Activated T-cell treated with anti-CD3 and anti-CD28 coated beads, Interleukin-2, amount 50 U/mL, for 1 hour (primary cell): Measurements from ENCODE around the gene PI16.
"Not testable (repeated sequence)": the region's sequence is repeated elsewhere in the genome, so short reads cannot be mapped to it uniquely, and the experiment has no call there.

Experiments used
- DNase-seq: peaks from one replicate; pipeline ENCODE4 v3.0.0-alpha.2; 2020

Gene PI16

DNA sequence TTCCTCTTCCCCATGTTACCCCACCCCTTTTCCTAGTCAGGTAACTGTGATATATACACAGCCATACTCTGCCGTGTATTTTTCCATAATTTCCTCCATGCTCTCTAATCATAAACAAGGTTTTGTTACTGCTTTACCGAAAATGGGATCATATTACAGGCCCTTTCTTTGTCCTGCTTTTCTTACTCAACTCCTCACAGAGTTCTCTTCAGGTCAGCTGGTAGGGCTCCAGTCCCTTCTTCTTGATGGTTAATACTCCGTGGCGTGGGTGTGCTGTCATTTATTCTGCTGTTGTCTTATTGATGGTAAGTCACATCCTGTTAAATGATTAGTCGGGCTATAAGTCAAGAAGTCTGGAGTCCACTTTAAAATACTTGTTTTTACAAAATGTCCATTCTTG, 24.9 kb upstream of the PI16 start:
- no peak for DNase-seq

DNA sequence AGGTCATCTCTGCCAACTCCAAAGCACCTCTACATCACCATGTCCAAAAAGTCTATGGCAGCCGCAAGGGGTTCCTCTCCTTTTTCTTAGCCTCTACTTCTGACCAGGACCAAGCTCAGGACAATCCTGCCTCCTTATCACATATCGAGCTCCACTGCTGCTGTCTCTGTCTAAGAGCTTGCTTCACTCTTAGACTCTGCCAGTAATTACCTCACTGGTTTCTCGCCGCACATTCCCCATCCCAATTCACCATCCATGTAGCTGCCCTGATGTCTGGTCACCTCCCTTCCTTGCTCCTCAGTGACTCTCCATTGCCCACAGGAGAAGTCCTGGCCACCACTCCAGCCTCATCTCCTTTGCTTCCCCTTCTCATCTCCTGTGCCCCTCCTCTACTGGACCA, 24.1 kb upstream of the PI16 start:
- DNase-seq, result no peak

DNA sequence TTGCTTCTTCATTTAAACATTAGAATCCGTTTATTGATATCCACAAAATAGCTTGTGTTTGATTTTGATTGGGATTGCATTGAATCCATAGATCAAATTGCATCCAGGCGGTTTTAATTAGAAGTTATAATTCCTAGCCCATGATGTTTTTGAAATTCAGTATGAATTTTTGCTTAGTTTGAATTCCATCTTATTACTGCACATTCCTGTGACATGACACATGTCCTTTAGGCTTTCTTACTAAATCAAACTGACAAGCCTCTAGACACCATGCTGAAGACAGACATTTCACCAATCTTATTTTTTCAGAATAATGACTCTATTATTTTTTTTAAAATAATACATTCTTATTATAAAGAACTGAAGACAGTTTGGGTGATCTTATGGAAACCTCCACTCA, 21.4 kb upstream of the PI16 start:
- DNase-seq, result no peak

DNA sequence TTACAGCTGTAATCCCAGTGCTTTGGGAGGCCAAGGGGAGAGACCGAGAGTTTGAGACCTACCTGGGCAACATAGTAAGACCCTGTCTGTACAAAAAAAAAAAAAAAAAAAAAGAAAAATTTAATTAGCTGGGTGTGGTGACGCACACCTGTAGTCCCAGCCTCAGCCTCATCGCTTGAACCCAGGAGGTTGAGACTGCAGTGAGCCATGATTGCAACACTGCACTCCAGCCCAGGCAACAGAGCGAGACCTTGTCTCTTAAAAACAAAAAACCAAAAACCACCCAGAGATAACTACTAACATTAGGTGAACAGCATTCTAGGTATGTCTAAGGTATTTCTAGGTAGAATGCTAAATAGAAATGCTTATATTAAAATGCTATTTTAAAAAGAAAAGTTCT, 21.0 kb upstream of the PI16 start:
- no peak for DNase-seq

DNA sequence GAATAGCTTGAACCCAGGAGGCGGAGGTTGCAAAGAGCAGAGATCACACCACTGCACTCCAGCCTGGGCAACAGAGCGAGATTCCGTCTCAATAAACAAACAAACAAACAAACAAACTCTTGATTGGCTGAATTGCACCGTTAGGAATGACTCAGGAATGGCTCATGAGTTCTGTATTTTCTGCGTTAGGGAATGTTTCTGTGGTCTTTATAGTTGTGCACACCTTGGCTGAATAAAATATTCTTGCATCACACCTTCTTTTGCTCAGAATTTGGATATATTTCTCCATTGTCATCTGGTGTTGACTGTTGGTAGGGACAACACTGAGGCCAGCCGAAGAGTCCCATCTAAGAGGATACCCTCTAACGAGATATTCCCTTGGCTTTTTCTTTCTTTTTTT, 19.6 kb upstream of the PI16 start:
- DNase-seq, result no peak

DNA sequence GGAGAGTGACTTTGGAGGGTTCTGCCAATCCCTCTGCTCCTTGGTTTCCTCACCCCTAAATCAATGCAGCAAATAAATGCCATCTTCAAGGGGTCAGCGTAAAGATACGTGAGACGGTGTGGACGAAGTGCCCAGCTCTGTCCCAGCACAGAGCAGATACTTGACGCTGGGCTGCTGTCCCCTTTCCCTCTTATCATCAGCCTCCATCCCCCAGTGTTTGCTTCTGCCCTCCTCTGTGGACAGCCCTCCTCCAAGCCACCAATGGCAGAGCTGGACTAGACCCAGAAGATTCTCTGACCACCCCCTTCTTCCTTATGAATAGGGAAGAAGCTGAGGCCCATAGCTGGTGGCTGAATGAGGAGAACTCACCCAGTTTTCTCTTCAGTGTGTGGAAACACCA, 17.7 kb upstream of the PI16 start:
- no peak for DNase-seq

DNA sequence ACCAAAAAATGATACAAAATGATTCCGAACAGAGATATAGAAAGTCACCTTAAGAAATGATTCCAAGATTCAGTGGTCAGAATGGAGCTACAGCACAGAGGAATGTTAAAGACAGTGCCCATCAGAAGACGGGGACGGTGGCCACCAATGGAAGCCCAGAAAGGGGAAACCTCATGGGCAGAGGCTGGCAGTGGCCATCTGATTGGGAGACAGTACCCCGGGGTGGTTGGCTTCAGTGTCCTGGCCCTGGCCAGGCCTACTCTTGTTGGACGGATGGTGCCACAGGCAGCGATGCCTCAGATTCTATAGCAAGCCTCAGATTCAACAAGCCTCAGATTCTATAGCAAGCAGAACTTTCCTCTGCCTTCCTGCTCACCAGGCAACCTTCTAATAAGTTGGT, 16.6 kb upstream of the PI16 start:
- no peak for DNase-seq

DNA sequence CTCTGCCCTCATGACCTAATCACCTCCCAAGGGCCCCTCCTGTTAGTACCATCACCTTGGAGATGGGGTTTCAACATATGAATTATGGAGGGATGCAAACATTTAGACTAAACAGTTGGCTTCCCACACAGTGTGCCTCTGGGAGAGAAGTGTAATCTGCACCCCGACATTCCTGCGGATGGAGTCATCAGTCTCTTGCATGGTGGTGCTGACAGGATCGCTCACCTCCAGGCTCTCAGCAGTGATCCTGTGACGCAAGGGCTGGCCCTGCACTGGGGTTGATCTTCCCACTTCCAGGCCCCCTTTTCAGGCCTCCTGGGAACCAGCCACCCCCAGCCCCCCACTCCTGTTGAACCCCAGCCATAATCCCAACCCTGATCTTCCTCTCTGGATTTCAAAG, 16.0 kb upstream of the PI16 start:
- DNase-seq, result no peak

DNA sequence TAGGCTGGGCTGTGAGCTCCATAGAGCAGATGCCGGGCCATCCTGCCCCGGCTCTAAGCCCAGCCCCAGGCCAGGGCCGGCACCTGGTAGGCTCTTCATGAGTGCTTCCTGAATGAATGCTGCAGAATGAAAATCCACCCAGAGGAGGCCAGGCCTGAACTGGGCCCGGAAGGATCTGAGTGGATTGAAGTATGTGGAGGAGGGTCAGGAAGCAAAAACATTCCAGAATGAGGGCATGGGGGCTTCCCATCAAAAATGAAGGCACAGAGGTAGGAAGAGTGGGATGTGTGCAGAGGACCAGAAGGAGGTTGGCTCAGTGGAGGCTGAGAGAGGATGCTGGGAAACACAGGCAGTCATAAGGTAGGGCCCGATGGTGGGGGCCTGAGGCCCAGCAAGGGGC, 15.5 kb upstream of the PI16 start:
- DNase-seq, result not testable (repeated sequence)

DNA sequence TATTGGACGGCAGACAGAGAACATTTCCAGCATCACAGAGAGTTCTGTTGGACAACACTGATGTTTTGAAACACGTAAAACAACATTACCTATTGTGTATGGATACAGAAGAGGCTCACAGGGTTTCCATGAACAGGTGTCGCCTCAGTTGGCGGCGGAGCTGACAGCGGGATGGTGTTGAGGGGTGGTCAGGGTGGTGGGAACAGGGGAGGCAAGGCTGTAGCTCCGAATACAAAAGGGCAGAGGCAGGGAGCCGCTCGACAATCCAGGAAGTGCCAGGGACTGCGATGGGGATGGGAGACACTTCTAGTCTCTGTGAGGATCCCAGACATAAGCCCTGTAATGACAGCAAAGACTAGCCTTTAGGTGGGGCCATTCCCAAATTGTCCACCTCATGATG, 14.5 kb upstream of the PI16 start:
- no peak for DNase-seq

DNA sequence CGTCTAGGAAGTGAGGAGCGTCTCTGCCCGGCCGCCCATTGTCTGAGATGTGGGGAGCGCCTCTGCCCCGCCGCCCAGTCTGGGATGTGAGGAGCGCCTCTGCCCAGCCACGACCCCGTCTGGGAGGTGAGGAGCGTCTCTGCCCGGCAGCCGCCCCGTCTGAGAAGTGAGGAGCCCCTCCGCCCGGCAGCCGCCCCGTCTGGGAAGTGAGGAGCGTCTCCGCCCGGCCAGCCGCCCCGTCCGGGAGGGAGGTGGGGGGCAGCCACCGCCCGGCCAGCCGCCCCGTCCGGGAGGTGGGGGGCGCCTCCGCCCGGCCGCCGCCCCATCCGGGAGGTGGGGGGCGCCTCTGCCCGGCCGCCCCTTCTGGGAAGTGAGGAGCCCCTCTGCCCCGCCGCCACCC, 13.0 kb upstream of the PI16 start:
- not testable (repeated sequence) for DNase-seq

DNA sequence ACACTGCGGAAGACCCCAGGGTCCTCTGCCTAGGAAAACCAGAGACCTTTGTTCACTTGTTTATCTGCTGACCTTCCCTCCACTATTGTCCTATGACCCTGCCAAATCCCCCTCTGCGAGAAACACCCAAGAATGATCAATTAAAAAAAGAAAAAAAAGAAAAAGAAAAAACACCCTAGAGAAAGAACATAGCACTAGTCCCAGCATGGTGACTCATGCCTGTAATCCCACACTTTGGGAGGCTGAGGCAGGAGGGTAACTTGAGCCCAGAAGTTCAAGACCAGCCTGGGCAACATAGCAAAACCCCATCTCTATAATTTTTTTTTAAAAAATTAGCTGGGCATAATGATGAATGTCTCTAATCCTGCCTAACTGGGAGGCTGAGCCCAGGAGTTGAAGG, 12.2 kb upstream of the PI16 start:
- not testable (repeated sequence) for DNase-seq

DNA sequence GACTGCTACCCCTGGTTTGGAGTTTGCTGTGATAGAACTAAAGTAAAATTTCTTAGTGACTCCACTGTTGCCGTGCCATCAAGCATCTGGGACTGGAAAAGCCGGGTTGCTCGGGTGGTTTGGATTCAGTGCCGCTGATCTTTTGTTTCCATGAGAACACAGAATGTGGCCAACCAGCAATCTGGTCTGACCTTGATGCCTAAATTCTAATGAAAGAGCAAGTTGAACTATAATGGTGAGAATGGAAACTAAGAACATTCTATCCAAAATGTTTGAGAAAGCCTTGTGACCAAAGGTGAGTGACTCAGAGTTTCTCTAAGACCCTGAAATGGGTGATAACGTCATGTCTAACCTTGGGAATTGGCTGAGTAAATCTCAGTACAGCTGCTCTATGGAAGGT, 9.9 kb upstream of the PI16 start:
- no peak for DNase-seq

DNA sequence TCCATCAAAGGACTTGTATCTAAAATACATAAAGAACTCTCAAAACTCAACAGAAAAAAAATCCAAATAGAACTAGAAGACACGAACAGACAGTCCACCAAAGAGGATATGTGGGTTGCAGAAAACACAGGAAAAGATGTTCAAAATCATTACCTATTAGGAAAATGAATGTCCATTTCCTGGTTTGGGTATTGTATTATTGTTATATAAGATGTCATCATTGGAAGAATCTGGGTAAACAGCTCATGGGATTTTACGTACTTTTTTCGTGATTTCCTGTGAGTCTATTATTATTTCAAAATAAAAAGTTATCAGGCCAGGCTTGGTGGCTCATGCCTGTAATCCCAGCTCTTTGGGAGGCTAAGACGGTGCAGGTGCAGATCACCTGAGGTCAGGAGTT, 9.2 kb upstream of the PI16 start:
- DNase-seq, result no peak

DNA sequence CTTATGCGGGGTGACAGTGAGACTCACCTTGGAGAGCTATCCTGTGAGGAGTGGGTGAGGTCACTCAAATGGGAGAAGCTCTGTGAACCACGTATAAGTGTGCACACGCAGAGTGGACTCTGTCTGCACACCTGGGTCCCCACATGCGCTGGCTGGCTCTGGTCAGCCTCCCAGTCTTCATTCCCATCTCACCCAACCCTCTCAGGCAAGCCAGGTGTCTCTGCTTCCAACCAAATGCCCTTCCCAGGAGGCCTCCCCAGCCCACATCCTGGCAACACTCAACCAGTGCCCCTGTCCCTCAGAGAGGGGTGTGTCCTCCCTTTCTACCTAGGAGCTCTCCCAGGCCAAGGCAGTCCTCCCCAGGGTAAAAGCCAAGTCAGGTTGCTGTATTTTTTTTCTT, 8.0 kb upstream of the PI16 start:
- DNase-seq, result no peak

DNA sequence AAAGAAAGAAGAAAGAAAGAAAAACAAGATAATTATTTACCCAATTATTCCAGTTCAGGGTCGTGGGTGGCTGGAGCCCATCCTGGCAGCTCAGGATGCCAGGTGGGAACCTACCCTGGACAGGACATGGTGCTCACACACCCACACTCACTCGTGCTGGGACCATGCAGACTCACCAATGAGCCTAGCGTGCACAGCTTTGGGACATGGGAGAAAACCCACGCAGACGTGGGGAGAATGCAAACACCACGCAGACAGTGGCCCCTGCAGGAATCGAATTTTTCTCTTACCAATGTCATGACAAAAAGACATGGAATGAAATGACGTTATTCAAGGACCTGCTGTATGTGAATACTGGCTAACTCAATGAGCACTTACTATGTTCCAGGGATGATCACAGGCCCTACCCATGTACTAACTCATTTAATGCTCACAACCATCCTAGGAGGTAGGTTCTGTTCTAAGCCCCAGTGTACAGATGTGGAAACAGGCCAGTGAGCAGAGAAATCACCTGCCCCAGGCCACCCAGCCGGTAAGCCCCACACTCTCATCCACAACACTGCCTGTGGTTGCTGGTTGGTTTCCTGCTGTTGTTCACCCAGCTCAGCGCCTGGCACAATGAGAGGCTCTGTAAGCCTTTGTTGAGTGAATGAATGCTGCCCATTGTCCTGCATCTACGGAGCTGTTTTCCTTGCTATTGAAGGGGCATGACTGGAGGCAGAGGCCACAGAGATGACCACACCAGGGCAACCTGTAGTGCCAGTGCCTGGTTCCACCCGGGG, 6.8 kb upstream of the PI16 start:
- DNase-seq, result peak; percentile 38

DNA sequence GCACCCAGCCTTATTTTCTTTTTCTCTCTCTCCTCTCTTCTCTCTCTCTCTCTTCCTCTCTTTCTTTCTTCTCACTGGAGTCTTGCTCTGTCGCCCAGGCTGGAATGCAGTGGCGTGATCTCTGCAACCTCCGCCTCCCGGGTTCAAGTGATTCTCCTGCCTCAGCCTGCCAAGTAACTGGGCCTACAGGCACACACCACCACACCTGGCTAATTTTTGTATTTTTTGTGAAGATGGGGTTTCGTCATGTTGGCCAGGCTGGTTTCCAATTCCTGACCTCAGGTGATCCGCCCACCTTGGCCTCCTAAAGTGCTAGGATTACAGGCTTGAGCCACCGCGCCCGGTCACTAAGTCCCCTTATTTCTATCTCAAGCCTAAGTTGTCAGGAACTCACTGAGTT, 5.5 kb upstream of the PI16 start:
- not testable (repeated sequence) for DNase-seq

DNA sequence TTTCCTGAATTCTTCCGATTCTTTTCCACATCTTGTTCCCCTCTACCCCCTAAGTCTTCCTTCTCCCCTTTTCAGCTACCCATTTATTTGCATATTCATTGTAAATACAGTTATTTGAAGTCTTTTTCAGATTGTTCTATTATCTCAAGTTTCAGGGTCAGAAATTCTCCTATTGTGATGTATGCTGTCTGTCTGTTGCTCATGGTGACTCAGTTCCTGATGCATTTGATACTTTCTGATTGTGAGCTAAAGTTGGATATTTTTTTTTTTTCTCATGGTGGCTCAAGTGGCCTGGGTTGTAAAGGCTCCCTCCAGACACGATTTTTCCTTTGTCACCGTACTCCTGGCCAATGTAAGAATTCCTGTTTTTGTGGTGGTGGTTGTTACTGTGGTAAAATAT, 4.9 kb upstream of the PI16 start:
- DNase-seq, result no peak

DNA sequence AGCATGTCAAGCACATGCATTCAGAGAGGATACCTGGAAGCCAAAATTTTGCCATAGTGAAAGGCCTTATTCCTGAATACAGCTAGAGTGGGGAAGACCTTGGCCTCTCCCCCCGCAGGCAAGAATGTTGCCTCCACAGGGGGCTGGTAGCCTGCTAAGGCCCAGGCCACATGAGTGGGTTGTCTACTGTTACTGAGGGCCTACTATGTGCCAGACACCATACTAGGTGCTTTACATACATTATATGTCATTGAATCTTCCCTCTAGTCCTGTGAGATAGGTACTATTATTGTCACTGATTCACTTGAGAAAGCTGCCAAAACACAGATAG, 642 bp upstream of the PI16 start:
- DNase-seq, result no peak

DNA sequence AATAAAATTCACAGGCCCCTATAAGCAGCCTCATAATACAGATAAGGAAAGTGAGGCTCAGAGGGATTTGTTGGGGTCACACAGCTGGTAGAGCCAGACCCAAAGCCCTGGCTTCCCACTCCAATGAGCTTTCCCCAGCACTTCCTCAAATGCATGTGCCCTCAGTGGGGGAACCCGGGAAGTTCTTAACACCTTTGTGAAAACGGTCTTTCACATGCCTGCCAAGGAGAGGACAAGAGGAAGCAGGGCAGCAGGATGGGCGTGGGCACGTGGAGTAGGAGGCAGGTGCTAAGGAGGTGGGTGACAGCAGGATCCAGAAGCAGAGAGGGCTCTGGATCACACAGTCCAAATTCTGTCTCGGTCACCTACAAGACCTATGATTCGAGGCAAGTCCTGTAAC, 598 bp downstream of the PI16 start:
- DNase-seq, result no peak

DNA sequence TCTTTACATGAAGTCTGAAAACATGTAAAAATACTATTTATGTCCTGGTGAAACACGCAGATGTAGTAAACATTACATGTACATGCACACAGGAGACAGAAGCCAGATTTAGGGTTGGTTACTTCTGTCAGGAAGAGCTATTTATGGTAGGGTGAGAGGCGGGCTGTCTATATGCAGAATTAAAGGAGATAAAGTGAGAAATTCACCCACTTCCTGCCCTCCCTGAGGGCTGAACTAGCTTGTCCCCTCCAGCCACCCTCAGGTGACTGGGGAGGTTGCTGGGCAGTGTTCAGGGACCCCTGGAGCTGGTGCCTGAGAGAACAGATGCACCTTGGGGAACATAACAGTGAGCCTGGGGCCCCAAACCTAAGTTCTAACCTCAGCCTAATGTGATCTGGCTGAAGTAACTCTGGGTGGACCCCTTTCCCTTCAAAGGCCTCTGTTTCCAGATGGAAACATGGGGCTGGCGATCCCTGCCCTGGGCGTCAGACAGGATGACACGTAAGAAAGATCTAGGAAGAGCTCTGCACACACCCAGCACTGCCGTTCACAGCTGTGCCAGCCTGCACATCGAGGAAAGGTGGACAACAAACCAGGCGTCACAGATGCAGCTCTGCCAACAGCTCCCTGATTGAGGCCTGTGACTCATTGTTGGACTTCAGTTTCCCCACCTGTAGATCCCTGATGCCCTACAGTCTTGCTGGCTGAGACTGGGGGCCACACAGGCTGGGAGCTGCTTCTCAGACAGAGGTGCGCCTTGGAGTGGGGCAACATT, 1.3 kb downstream of the PI16 start:
- no peak for DNase-seq

DNA sequence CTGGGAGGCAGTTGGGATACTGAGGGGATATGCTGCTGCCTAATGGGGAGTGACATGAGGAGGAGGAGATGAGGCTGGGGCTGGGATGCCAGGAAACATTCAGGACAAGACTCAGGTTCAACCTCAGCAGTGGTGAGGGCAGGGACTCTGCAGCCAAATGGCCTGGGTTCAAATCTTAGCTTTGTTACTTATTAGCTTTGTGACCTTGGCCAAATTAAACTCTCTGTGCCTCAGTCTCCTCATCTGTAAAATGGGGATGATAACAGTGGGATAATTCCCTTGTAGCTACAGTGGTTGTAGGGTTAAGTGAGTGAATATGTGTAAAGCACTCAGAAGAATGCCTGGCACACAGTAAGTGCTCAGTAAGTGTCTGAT, 1.9 kb downstream of the PI16 start:
- DNase-seq, result no peak

DNA sequence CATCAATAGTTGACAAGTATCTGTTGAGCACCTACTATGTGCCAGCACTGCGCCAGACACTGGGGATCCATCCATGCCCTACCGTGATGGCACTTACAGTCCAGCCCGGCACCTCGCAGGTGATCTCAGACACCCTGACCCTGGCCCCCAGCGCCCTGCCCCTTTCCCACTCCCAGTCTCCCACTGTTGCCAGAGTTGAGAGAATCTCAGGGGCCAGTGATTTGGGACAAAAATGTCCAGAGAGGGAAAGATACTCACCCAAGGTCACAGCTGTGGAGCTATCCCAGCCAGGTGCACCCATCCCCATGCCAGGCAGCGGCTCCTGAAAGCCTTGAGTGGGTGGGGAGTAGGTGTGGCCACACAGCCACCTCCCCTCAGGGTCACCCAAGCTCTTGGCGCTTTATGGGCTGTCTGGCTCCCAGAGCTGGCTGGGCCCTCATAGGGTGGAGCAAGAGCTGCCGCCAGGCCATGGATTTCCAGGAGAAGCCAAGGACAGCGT, 3.3 kb downstream of the PI16 start:
- no peak for DNase-seq

DNA sequence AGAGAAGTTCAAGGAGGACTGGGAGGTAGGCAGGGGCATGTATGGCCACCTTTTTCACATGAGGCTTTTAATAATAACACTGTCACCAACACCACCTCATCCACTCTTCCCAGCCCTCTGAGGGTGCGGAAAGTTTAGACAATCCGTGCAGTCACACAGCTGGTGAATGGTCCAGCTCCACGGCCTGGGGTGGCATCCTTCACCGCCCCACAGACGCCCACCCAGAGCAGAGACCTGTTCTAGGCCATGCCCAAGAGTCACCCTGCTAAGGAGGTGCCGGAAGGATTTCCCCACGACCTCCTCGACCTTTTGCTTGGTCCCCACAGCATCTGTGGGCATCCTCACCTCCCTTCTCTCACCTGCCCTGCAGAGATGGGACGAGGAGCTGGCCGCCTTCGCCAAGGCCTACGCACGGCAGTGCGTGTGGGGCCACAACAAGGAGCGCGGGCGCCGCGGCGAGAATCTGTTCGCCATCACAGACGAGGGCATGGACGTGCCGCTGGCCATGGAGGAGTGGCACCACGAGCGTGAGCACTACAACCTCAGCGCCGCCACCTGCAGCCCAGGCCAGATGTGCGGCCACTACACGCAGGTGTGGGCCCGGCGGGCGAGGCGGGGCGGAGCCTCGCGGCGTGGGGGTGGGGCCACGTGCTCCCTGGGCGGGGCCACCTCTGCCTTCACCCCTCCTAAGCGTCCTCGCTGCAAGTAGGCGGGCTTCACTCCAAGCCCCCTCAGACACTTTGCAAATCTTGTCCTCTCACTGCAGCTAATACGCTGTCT, 4.4 kb downstream of the PI16 start:
- no peak for DNase-seq
